ENCODE results near the gene TENM4.

TENM4 gene

GRCh38 chr11:79471071-79471844 lies 30.4 kb upstream of the TENM4 start:
- no peak overlapping the region for H3K4me3 ChIP-seq (ENCODE audit: low read length in 2 of 2)
- H3K9ac ChIP-seq (ENCODE audit: low read depth in 1 of 2, low read length in 2 of 2), result no peak overlapping the region
- H3K27me3 ChIP-seq (ENCODE audit: control insufficient read depth in 2 of 2, insufficient read depth in 2 of 2, low read length in 2 of 2), result peaks cover 0 to 2% of the 10 kb centered on the region in 2 donors
- no peaks in the 10 kb centered on the region for H3K9me3 ChIP-seq (ENCODE audit: control insufficient read depth in 2 of 2, low read length in 2 of 2)
- H3K36me3 ChIP-seq (ENCODE audit: control insufficient read depth in 2 of 2, insufficient read depth in 2 of 2, low read length in 2 of 2), result no peaks in the 10 kb centered on the region
- H3K4me1 ChIP-seq (ENCODE audit: control insufficient read depth in 2 of 2, insufficient read depth in 2 of 2, low read length in 2 of 2), result no peaks in the 10 kb centered on the region
- no peak overlapping the region for H3K27ac ChIP-seq (ENCODE audit: low read depth in 2 of 2, low read length in 2 of 2)

- no peaks in the 10 kb centered on the region for H3K4me1 ChIP-seq (ENCODE audit: control insufficient read depth in 2 of 2, insufficient read depth in 2 of 2, low read length in 2 of 2)
- H3K27me3 ChIP-seq (ENCODE audit: control insufficient read depth in 2 of 2, insufficient read depth in 2 of 2, low read length in 2 of 2), result peaks cover 0 to 2% of the 10 kb centered on the region in 2 donors
- no peak overlapping the region for H3K9ac ChIP-seq (ENCODE audit: low read depth in 1 of 2, low read length in 2 of 2)
- no peak overlapping the region for H3K27ac ChIP-seq (ENCODE audit: low read depth in 2 of 2, low read length in 2 of 2)
- H3K36me3 ChIP-seq (ENCODE audit: control insufficient read depth in 2 of 2, insufficient read depth in 2 of 2, low read length in 2 of 2), result no peaks in the 10 kb centered on the region
- no peak overlapping the region for H3K4me3 ChIP-seq (ENCODE audit: low read length in 2 of 2)
- no peaks in the 10 kb centered on the region for H3K9me3 ChIP-seq (ENCODE audit: control insufficient read depth in 2 of 2, low read length in 2 of 2)
These were observed 29.3 kb upstream of the TENM4 start for GRCh38 chr11:79470161-79470560.

- H3K4me3 ChIP-seq (ENCODE audit: low read length in 2 of 2), result no peak overlapping the region
- H3K4me1 ChIP-seq (ENCODE audit: control insufficient read depth in 2 of 2, insufficient read depth in 2 of 2, low read length in 2 of 2), result no peaks in the 10 kb centered on the region
- no peaks in the 10 kb centered on the region for H3K9me3 ChIP-seq (ENCODE audit: control insufficient read depth in 2 of 2, low read length in 2 of 2)
- H3K27ac ChIP-seq (ENCODE audit: low read depth in 2 of 2, low read length in 2 of 2), result no peak overlapping the region
- H3K27me3 ChIP-seq (ENCODE audit: control insufficient read depth in 2 of 2, insufficient read depth in 2 of 2, low read length in 2 of 2), result peaks cover 0 to 2% of the 10 kb centered on the region in 2 donors
- no peak overlapping the region for H3K9ac ChIP-seq (ENCODE audit: low read depth in 1 of 2, low read length in 2 of 2)
- no peaks in the 10 kb centered on the region for H3K36me3 ChIP-seq (ENCODE audit: control insufficient read depth in 2 of 2, insufficient read depth in 2 of 2, low read length in 2 of 2)
These were observed 26.9 kb upstream of the TENM4 start for GRCh38 chr11:79467761-79468160.

GRCh38 chr11:79466411-79466810 lies 25.6 kb upstream of the TENM4 start:
- Histone ChIP-seq H3K27ac (ENCODE audit: low read depth in 2 of 2, low read length in 2 of 2) (no peak overlapping the region), H3K36me3 (ENCODE audit: control insufficient read depth in 2 of 2, insufficient read depth in 2 of 2, low read length in 2 of 2) (no peaks in the 10 kb centered on the region), H3K27me3 (ENCODE audit: control insufficient read depth in 2 of 2, insufficient read depth in 2 of 2, low read length in 2 of 2) (peaks cover 0 to 2% of the 10 kb centered on the region in 2 donors), H3K4me3 (ENCODE audit: low read length in 2 of 2) (no peak overlapping the region), H3K4me1 (ENCODE audit: control insufficient read depth in 2 of 2, insufficient read depth in 2 of 2, low read length in 2 of 2) (no peaks in the 10 kb centered on the region), H3K9me3 (ENCODE audit: control insufficient read depth in 2 of 2, low read length in 2 of 2) (no peaks in the 10 kb centered on the region), H3K9ac (ENCODE audit: low read depth in 1 of 2, low read length in 2 of 2) (no peak overlapping the region)

GRCh38 chr11:79465160-79465559 lies 24.3 kb upstream of the TENM4 start:
- no peak overlapping the region for H3K27ac ChIP-seq (ENCODE audit: low read depth in 2 of 2, low read length in 2 of 2)
- no peaks in the 10 kb centered on the region for H3K4me1 ChIP-seq (ENCODE audit: control insufficient read depth in 2 of 2, insufficient read depth in 2 of 2, low read length in 2 of 2)
- H3K27me3 ChIP-seq (ENCODE audit: control insufficient read depth in 2 of 2, insufficient read depth in 2 of 2, low read length in 2 of 2), result peaks cover 0 to 2% of the 10 kb centered on the region in 2 donors
- no peak overlapping the region for H3K9ac ChIP-seq (ENCODE audit: low read depth in 1 of 2, low read length in 2 of 2)
- H3K9me3 ChIP-seq (ENCODE audit: control insufficient read depth in 2 of 2, low read length in 2 of 2), result no peaks in the 10 kb centered on the region
- no peak overlapping the region for H3K4me3 ChIP-seq (ENCODE audit: low read length in 2 of 2)
- H3K36me3 ChIP-seq (ENCODE audit: control insufficient read depth in 2 of 2, insufficient read depth in 2 of 2, low read length in 2 of 2), result no peaks in the 10 kb centered on the region

- H3K9ac ChIP-seq (ENCODE audit: low read depth in 1 of 2, low read length in 2 of 2), result no peak overlapping the region
- no peaks in the 10 kb centered on the region for H3K36me3 ChIP-seq (ENCODE audit: control insufficient read depth in 2 of 2, insufficient read depth in 2 of 2, low read length in 2 of 2)
- no peaks in the 10 kb centered on the region for H3K4me1 ChIP-seq (ENCODE audit: control insufficient read depth in 2 of 2, insufficient read depth in 2 of 2, low read length in 2 of 2)
- H3K4me3 ChIP-seq (ENCODE audit: low read length in 2 of 2), result no peak overlapping the region
- no peak overlapping the region for H3K27ac ChIP-seq (ENCODE audit: low read depth in 2 of 2, low read length in 2 of 2)
- H3K9me3 ChIP-seq (ENCODE audit: control insufficient read depth in 2 of 2, low read length in 2 of 2), result no peaks in the 10 kb centered on the region
- no peaks in the 10 kb centered on the region for H3K27me3 ChIP-seq (ENCODE audit: control insufficient read depth in 2 of 2, insufficient read depth in 2 of 2, low read length in 2 of 2)
These were observed 21.1 kb upstream of the TENM4 start for GRCh38 chr11:79461666-79462645.

GRCh38 chr11:79461144-79461543 lies 20.3 kb upstream of the TENM4 start:
- H3K36me3 ChIP-seq (ENCODE audit: control insufficient read depth in 2 of 2, insufficient read depth in 2 of 2, low read length in 2 of 2), result no peaks in the 10 kb centered on the region
- H3K27ac ChIP-seq (ENCODE audit: low read depth in 2 of 2, low read length in 2 of 2), result no peak overlapping the region
- H3K4me1 ChIP-seq (ENCODE audit: control insufficient read depth in 2 of 2, insufficient read depth in 2 of 2, low read length in 2 of 2), result no peaks in the 10 kb centered on the region
- no peaks in the 10 kb centered on the region for H3K9me3 ChIP-seq (ENCODE audit: control insufficient read depth in 2 of 2, low read length in 2 of 2)
- no peak overlapping the region for H3K9ac ChIP-seq (ENCODE audit: low read depth in 1 of 2, low read length in 2 of 2)
- H3K27me3 ChIP-seq (ENCODE audit: control insufficient read depth in 2 of 2, insufficient read depth in 2 of 2, low read length in 2 of 2), result peaks cover 0 to 2% of the 10 kb centered on the region in 2 donors
- H3K4me3 ChIP-seq (ENCODE audit: low read length in 2 of 2), result no peak overlapping the region

GRCh38 chr11:79458709-79459108 lies 17.9 kb upstream of the TENM4 start:
- no peaks in the 10 kb centered on the region for H3K9me3 ChIP-seq (ENCODE audit: control insufficient read depth in 2 of 2, low read length in 2 of 2)
- H3K9ac ChIP-seq (ENCODE audit: low read depth in 1 of 2, low read length in 2 of 2), result no peak overlapping the region

GRCh38 chr11:79456501-79456900 lies 15.7 kb upstream of the TENM4 start:
- H3K36me3 ChIP-seq (ENCODE audit: control insufficient read depth in 2 of 2, insufficient read depth in 2 of 2, low read length in 2 of 2), result no peaks in the 10 kb centered on the region
- no peak overlapping the region for H3K9ac ChIP-seq (ENCODE audit: low read depth in 1 of 2, low read length in 2 of 2)
- no peaks in the 10 kb centered on the region for H3K9me3 ChIP-seq (ENCODE audit: control insufficient read depth in 2 of 2, low read length in 2 of 2)
- H3K27me3 ChIP-seq (ENCODE audit: control insufficient read depth in 2 of 2, insufficient read depth in 2 of 2, low read length in 2 of 2), result peaks cover 3 to 4% of the 10 kb centered on the region in 2 donors
- no peak overlapping the region for H3K4me3 ChIP-seq (ENCODE audit: low read length in 2 of 2)
- H3K27ac ChIP-seq (ENCODE audit: low read depth in 2 of 2, low read length in 2 of 2), result no peak overlapping the region
- no peaks in the 10 kb centered on the region for H3K4me1 ChIP-seq (ENCODE audit: control insufficient read depth in 2 of 2, insufficient read depth in 2 of 2, low read length in 2 of 2)

More at GRCh38 chr11:79458709-79459108, 17.9 kb upstream of the TENM4 start:
- H3K4me1 ChIP-seq (ENCODE audit: control insufficient read depth in 2 of 2, insufficient read depth in 2 of 2, low read length in 2 of 2), result no peaks in the 10 kb centered on the region
- peaks cover 3 to 4% of the 10 kb centered on the region in 2 donors for H3K27me3 ChIP-seq (ENCODE audit: control insufficient read depth in 2 of 2, insufficient read depth in 2 of 2, low read length in 2 of 2)
- no peak overlapping the region for H3K27ac ChIP-seq (ENCODE audit: low read depth in 2 of 2, low read length in 2 of 2)
- no peak overlapping the region for H3K4me3 ChIP-seq (ENCODE audit: low read length in 2 of 2)
- H3K36me3 ChIP-seq (ENCODE audit: control insufficient read depth in 2 of 2, insufficient read depth in 2 of 2, low read length in 2 of 2), result no peaks in the 10 kb centered on the region

GRCh38 chr11:79453617-79454016 lies 12.8 kb upstream of the TENM4 start:
- no peak overlapping the region for H3K4me3 ChIP-seq (ENCODE audit: low read length in 2 of 2)
- H3K9ac ChIP-seq (ENCODE audit: low read depth in 1 of 2, low read length in 2 of 2), result no peak overlapping the region
- H3K27ac ChIP-seq (ENCODE audit: low read depth in 2 of 2, low read length in 2 of 2), result no peak overlapping the region
- H3K27me3 ChIP-seq (ENCODE audit: control insufficient read depth in 2 of 2, insufficient read depth in 2 of 2, low read length in 2 of 2), result peaks cover 3 to 4% of the 10 kb centered on the region in 2 donors
- no peaks in the 10 kb centered on the region for H3K9me3 ChIP-seq (ENCODE audit: control insufficient read depth in 2 of 2, low read length in 2 of 2)
- no peaks in the 10 kb centered on the region for H3K36me3 ChIP-seq (ENCODE audit: control insufficient read depth in 2 of 2, insufficient read depth in 2 of 2, low read length in 2 of 2)
- no peaks in the 10 kb centered on the region for H3K4me1 ChIP-seq (ENCODE audit: control insufficient read depth in 2 of 2, insufficient read depth in 2 of 2, low read length in 2 of 2)

Data from mucosa of rectum (tissue), 2 donors.